GM23248 (cell line): Measurements from ENCODE around the gene CEACAM18. TPM values are rescaled to one million over a fixed set of nuclear protein-coding genes. Genes with fewer than 3 reads are reported as not detected.

Experiments used
- DNase-seq: peaks from one replicate; pipeline ENCODE4 v3.0.0-alpha.2; 2015
- H2AFZ ChIP-seq: fragments of 200-600 bp; sonication (generic); 2 replicates; pipeline ENCODE4 v1.6.1; 2016; ENCODE audit warnings: antibody characterized with exemption
- H3F3A ChIP-seq: fragments of 200-600 bp; sonication (generic); 2 replicates; pipeline ENCODE4 v1.6.1; 2016; ENCODE audit warnings: mild to moderate bottlenecking, antibody characterized with exemption, mixed run types; ENCODE audit not compliant: insufficient read depth
- H3K27ac ChIP-seq: fragments of 200-600 bp; sonication (generic); 2 replicates; pipeline ENCODE4 v1.5.1; 2016; ENCODE audit warnings: mild to moderate bottlenecking
- H3K27me3 ChIP-seq: fragments of 200-600 bp; sonication (generic); replicated peaks from 2 replicates; pipeline ENCODE4 v1.6.1; 2016; ENCODE audit warnings: mild to moderate bottlenecking; ENCODE audit not compliant: insufficient read depth
- H3K36me3 ChIP-seq: fragments of 200-600 bp; sonication (generic); 2 replicates; pipeline ENCODE4 v1.6.1; 2016; ENCODE audit warnings: low read depth, mild to moderate bottlenecking
- H3K4me1 ChIP-seq: fragments of 200-600 bp; sonication (generic); 2 replicates; pipeline ENCODE4 v1.6.1; 2016; ENCODE audit warnings: mild to moderate bottlenecking; ENCODE audit not compliant: insufficient read depth
- H3K4me2 ChIP-seq: fragments of 200-600 bp; sonication (generic); one replicate; pipeline ENCODE4 v1.6.1; 2016; ENCODE audit warnings: mild to moderate bottlenecking; ENCODE audit not compliant: unreplicated experiment
- H3K4me3 ChIP-seq: fragments of 200-600 bp; sonication (generic); 2 replicates; pipeline ENCODE4 v1.5.1; 2016; ENCODE audit warnings: mild to moderate bottlenecking
- H3K79me2 ChIP-seq: fragments of 200-600 bp; sonication (generic); 2 replicates; pipeline ENCODE4 v1.6.1; 2016; ENCODE audit warnings: mild to moderate bottlenecking; ENCODE audit not compliant: insufficient read depth
- H3K9ac ChIP-seq: fragments of 200-600 bp; sonication (generic); 2 replicates; pipeline ENCODE4 v1.6.1; 2016; ENCODE audit warnings: mild to moderate bottlenecking
- H3K9me2 ChIP-seq: fragments of 200-600 bp; sonication (generic); 2 replicates; pipeline ENCODE4 v1.6.1; 2016; ENCODE audit warnings: mixed run types, mild to moderate bottlenecking, moderate library complexity; ENCODE audit not compliant: insufficient read depth
- H3K9me3 ChIP-seq: fragments of 200-600 bp; sonication (generic); one replicate; pipeline ENCODE4 v1.6.1; 2017; ENCODE audit warnings: low read depth
- H4K20me1 ChIP-seq: fragments of 200-600 bp; sonication (generic); 2 replicates; pipeline ENCODE4 v1.6.0; 2016; ENCODE audit not compliant: insufficient read depth
- EZH2 ChIP-seq: fragments of 200-600 bp; sonication (generic); IDR thresholded peaks from 2 replicates; pipeline ENCODE4 v1.6.1; 2018; ENCODE audit warnings: antibody characterized with exemption, mild to moderate bottlenecking; ENCODE audit not compliant: insufficient read depth, poor library complexity, severe bottlenecking
- EZH2phosphoT487 ChIP-seq: fragments of 200-600 bp; sonication (generic); IDR thresholded peaks from 2 replicates; pipeline ENCODE4 v1.6.1; 2018; ENCODE audit warnings: antibody characterized with exemption, moderate library complexity, mild to moderate bottlenecking, low read depth; ENCODE audit not compliant: insufficient read depth
- WGBS, 2 experiments: methylation state at CpG; one replicate each; pipeline ENCODE4 v1.1.6; 2015 to 2017; ENCODE audit warnings: low lambda C conversion rate in 2 of 2, low coverage in 1 of 2; ENCODE audit errors: missing lambda C conversion rate in 2 of 2; 5-methylcytosine and 5-hydroxymethylcytosine counted together
- in situ Hi-C: fragments of 300-500 bp; cut with MboI; formaldehyde crosslinking; loops from 2 replicates; pipeline ENCODE4 v1.15.0; 2020
- polyA plus RNA-seq: library from polyadenylated mRNA; unstranded; fragments of >200 nt; fragmentation: Nextera tagmentation; extraction: Ambion mirVana; gene quantifications from 2 replicates; pipeline ENCODE4 v1.2.1, GENCODE V29; 2016
- small RNA-seq: library from RNA; depleted of rRNA; stranded (forward); fragments of <200 nt; gene quantifications from one replicate; pipeline ENCODE3, GENCODE V24; 2014; ENCODE audit warnings: low read depth, low replicate concordance
- total RNA-seq: library from RNA; depleted of rRNA; stranded (reverse); fragments of >200 nt; shearing (Covaris generic); gene quantifications from 2 replicates; pipeline ENCODE4 v1.2.3, GENCODE V29; 2014; rRNA removed

CEACAM18 gene
- total and polyA plus RNA-seq, 2 experiments from 2014 or later: not detected

GRCh38 chr19:51531349-51532315, 53.3 kb downstream of the CEACAM18 start, which contains the start of gene SIGLEC6:
Gene SIGLEC6, minus strand, starts transcription at chr19:51531670. Its CDS starts 22 bp downstream, at chr19:51531648.
- Histone ChIP-seq H3K4me3 (no peak within 1 kb of the TSS), H3K79me2 (no peaks in the 10 kb centered on the region), H3F3A (no peaks in the 10 kb centered on the region), H3K9me2 (no peaks in the 10 kb centered on the region), H4K20me1 (no peaks in the 10 kb centered on the region), H2AFZ (no peak within 1 kb of the TSS), H3K9ac (no peak within 1 kb of the TSS), H3K27ac (no peak within 1 kb of the TSS), H3K36me3 (no peaks in the 10 kb centered on the region), H3K9me3 (no peaks in the 10 kb centered on the region), H3K4me1 (no peaks in the 10 kb centered on the region), H3K27me3 (0 out of 2 replicates have a peak, but pooled peaks cover 8% of the 10 kb centered on the region), H3K4me2 (no peak within 1 kb of the TSS)
- DNase-seq: no peak
- 28 to 32% methylated on average over 22 to 25 of the region's 25 CpGs for WGBS, 2 experiments
- no peak for TF ChIP-seq EZH2phosphoT487
- TF ChIP-seq EZH2: no peak
- in situ Hi-C loops: no loop called here

GRCh38 chr19:51535535-51535934, 57.2 kb downstream of the CEACAM18 start:
- WGBS, 2 experiments: 18 to 35% methylated on average over 1 of the region's 1 CpG

DNA sequence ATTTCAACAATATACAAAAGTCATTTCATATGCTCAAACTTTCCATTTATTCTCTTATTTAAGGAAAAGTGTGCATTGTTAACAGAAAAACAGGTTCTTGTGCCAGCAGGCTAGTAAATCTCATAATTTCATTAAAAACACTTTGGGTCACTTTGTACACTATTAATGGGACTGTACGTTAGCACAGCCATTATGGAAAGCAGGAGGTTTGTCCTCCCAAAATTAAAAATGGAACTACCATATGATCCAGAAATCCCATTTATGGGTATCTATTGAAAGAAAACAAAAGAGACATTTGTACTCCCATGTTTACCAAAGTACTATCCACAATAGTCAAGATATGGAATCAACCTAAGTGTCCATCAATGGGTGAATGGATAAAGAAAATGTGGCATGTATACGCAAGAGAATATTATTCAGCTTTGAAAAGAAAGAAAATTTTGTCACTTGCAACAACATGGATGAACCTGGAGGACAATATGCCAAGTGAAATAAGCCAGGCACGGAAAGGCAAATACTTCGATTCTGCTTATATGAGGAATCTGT, 61.6 kb downstream of the CEACAM18 start:
- WGBS, 2 experiments: 39 to 42% methylated on average over 4 of the region's 4 CpGs
- in situ Hi-C loops: no loop called here

More at GRCh38 chr19:51535535-51535934, 57.2 kb downstream of the CEACAM18 start:
- Histone ChIP-seq H3K9me2 (no peaks in the 10 kb centered on the region), H3K27ac (no peak overlapping the region), H3K36me3 (no peaks in the 10 kb centered on the region), H3K4me2 (no peak overlapping the region), H3K4me1 (no peaks in the 10 kb centered on the region), H3K79me2 (no peaks in the 10 kb centered on the region), H4K20me1 (no peaks in the 10 kb centered on the region), H3K9ac (no peak overlapping the region), H2AFZ (no peak overlapping the region), H3K9me3 (no peaks in the 10 kb centered on the region), H3K27me3 (0 out of 2 replicates have a peak, but pooled peaks cover 13% of the 10 kb centered on the region), H3K4me3 (no peak overlapping the region), H3F3A (no peaks in the 10 kb centered on the region)
- DNase-seq: no peak
- in situ Hi-C loops: no loop called here
- TF ChIP-seq EZH2phosphoT487 (no peak), EZH2 (no peak)

More for the DNA sequence above, 61.6 kb downstream of the CEACAM18 start:
- H3K79me2 ChIP-seq: no peaks in the 10 kb centered on the region
- no peak overlapping the region for H3K4me3 ChIP-seq
- H4K20me1 ChIP-seq: no peaks in the 10 kb centered on the region
- no peaks in the 10 kb centered on the region for H3K9me3 ChIP-seq
- no peak overlapping the region for H2AFZ ChIP-seq
- no peak for DNase-seq
- no peak overlapping the region for H3K27ac ChIP-seq
- H3F3A ChIP-seq: no peaks in the 10 kb centered on the region
- TF ChIP-seq EZH2 (no peak), EZH2phosphoT487 (no peak)
- no peak overlapping the region for H3K9ac ChIP-seq
- H3K4me2 ChIP-seq: no peak overlapping the region
- no peaks in the 10 kb centered on the region for H3K9me2 ChIP-seq
- H3K27me3 ChIP-seq: peaks cover 8% of the 10 kb centered on the region; the same call in 1 of the 2 replicates
- no peaks in the 10 kb centered on the region for H3K36me3 ChIP-seq
- H3K4me1 ChIP-seq: no peaks in the 10 kb centered on the region

Small RNA genes within 50 kb of the gene (small RNA-seq; reads per million reads assigned to genes)
- gene AC020914.3: not detected
- gene AC020914.5: not detected

Other genes with a start within 250 kb of the CEACAM18 start
- gene SIGLECL1, start 227.5 kb upstream of the CEACAM18 start, total RNA-seq: not detected in 2 replicates
- gene SIGLECL1, start 227.5 kb upstream of the CEACAM18 start, polyA plus RNA-seq: not detected in 2 replicates
- gene IGLON5, start 166.9 kb upstream of the CEACAM18 start, total RNA-seq: not detected in 2 replicates
- gene IGLON5, start 166.9 kb upstream of the CEACAM18 start, polyA plus RNA-seq: not detected in 2 replicates
- 1.7 and 2.0 TPM in 2 replicates for gene VSIG10L, start 136.4 kb upstream of the CEACAM18 start, total RNA-seq
- gene VSIG10L, start 136.4 kb upstream of the CEACAM18 start, polyA plus RNA-seq: 0.61 and 1.4 TPM in 2 replicates
- gene ETFB, start 112.2 kb upstream of the CEACAM18 start, total RNA-seq: 84.3 and 95.9 TPM in 2 replicates
- gene ETFB, start 112.2 kb upstream of the CEACAM18 start, polyA plus RNA-seq: 141 and 146 TPM in 2 replicates
- gene CLDND2, start 109.5 kb upstream of the CEACAM18 start, total RNA-seq: not detected in 2 replicates
- 0.93 and 1.0 TPM in 2 replicates for gene CLDND2, start 109.5 kb upstream of the CEACAM18 start, polyA plus RNA-seq
- not detected in 2 replicates for gene NKG7, start 105.9 kb upstream of the CEACAM18 start, total RNA-seq
- not detected in 2 replicates for gene NKG7, start 105.9 kb upstream of the CEACAM18 start, polyA plus RNA-seq
- gene LIM2, start 90.6 kb upstream of the CEACAM18 start, total RNA-seq: not detected in 2 replicates
- not detected in 2 replicates for gene LIM2, start 90.6 kb upstream of the CEACAM18 start, polyA plus RNA-seq
- not detected in 2 replicates for gene C19orf84, start 87.9 kb upstream of the CEACAM18 start, total RNA-seq
- not detected in 2 replicates for gene C19orf84, start 87.9 kb upstream of the CEACAM18 start, polyA plus RNA-seq
- gene SIGLEC10, start 60.9 kb upstream of the CEACAM18 start, total RNA-seq: not detected in 2 replicates
- not detected in 2 replicates for gene SIGLEC10, start 60.9 kb upstream of the CEACAM18 start, polyA plus RNA-seq
- not detected in 2 replicates for gene SIGLEC8, start 20.1 kb upstream of the CEACAM18 start, total RNA-seq
- gene SIGLEC8, start 20.1 kb upstream of the CEACAM18 start, polyA plus RNA-seq: not detected in 2 replicates
- not detected in 2 replicates for gene SIGLEC12, start 23.3 kb downstream of the CEACAM18 start, total RNA-seq
- not detected in 2 replicates for gene SIGLEC12, start 23.3 kb downstream of the CEACAM18 start, polyA plus RNA-seq
- not detected in 2 replicates for gene SIGLEC6, start 53.1 kb downstream of the CEACAM18 start, total RNA-seq
- not detected in 2 replicates for gene SIGLEC6, start 53.1 kb downstream of the CEACAM18 start, polyA plus RNA-seq
- gene ZNF175, start 92.7 kb downstream of the CEACAM18 start, total RNA-seq: 2.4 and 2.9 TPM in 2 replicates
- 2.6 and 2.9 TPM in 2 replicates for gene ZNF175, start 92.7 kb downstream of the CEACAM18 start, polyA plus RNA-seq
- gene SIGLEC5, start 151.9 kb downstream of the CEACAM18 start, total RNA-seq: not detected in 2 replicates
- gene SIGLEC5, start 151.9 kb downstream of the CEACAM18 start, polyA plus RNA-seq: not detected in 2 replicates
- not detected in 2 replicates for gene SIGLEC14, start 168.3 kb downstream of the CEACAM18 start, total RNA-seq
- not detected in 2 replicates for gene SIGLEC14, start 168.3 kb downstream of the CEACAM18 start, polyA plus RNA-seq
- gene SPACA6, start 214.8 kb downstream of the CEACAM18 start, total RNA-seq: 2.1 and 8.0 TPM in 2 replicates
- 5.6 and 7.7 TPM in 2 replicates for gene SPACA6, start 214.8 kb downstream of the CEACAM18 start, polyA plus RNA-seq
- gene HAS1, start 245.5 kb downstream of the CEACAM18 start, total RNA-seq: 0.43 and 1.1 TPM in 2 replicates
- 0.29 TPM in 1 of 2 replicates, not detected in the other for gene HAS1, start 245.5 kb downstream of the CEACAM18 start, polyA plus RNA-seq